Body of pancreas (tissue), 4 donors: Measurements from ENCODE around the gene MCM3. TPM values are rescaled to one million over a fixed set of nuclear protein-coding genes. Genes with fewer than 3 reads are reported as not detected.

Source experiments
- ATAC-seq: fragments of 150-250 bp; one replicate; pipeline ENCODE4 v1.9.1; 2016
- DNase-seq, 4 donors: peaks; one replicate each; pipeline ENCODE4 v3.0.0-alpha.2; 2019
- H3K27ac ChIP-seq, 4 donors: fragments of 200-600 bp; sonication (generic); 1 replicate in 3 of 4; 2 replicates in 1 of 4; pipeline versions ENCODE4 v1.5.1 to v1.6.1; 2016 to 2019; ENCODE audit warnings: mild to moderate bottlenecking in 1 of 4, mixed read lengths in 1 of 4, moderate library complexity in 1 of 4
- H3K27me3 ChIP-seq, 2 donors: fragments of 200-600 bp; sonication (generic); one replicate each; pipeline ENCODE4 v1.6.0; 2016; ENCODE audit warnings: mild to moderate bottlenecking in 1 of 2
- H3K36me3 ChIP-seq, 2 donors: fragments of 200-600 bp; sonication (generic); replicated peaks in 1 of 2; 2 replicates each; pipeline ENCODE4 v1.5.1; 2016; ENCODE audit warnings: low read depth in 2 of 2; ENCODE audit not compliant: insufficient read depth in 1 of 2
- H3K4me1 ChIP-seq: fragments of 200-600 bp; sonication (generic); one replicate; pipeline ENCODE4 v1.6.0; 2016
- H3K4me3 ChIP-seq, 2 donors: fragments of 200-600 bp; sonication (generic); 1 replicate in 1 of 2; 2 replicates in 1 of 2; pipeline ENCODE4 v1.5.1; 2016 to 2019
- H3K9me3 ChIP-seq, 3 donors: fragments of 200-600 bp; sonication (generic); 1 replicate in 2 of 3; 2 replicates in 1 of 3; pipeline ENCODE4 v1.5.1; 2016
- CTCF ChIP-seq, 7 experiments: fragments of 450-650 bp in 4 of 7; fragments of 200-600 bp in 3 of 7; sonication (generic) in 3 of 7; IDR thresholded peaks; one replicate each; pipeline ENCODE4 v1.5.1; 2016 to 2019; ENCODE audit warnings: antibody characterized with exemption in 7 of 7
- POLR2A ChIP-seq, 3 donors: fragments of 450-650 bp; IDR thresholded peaks; one replicate each; pipeline ENCODE4 v1.6.1; 2016; ENCODE audit warnings: antibody characterized with exemption in 3 of 3, mild to moderate bottlenecking in 2 of 3
- WGBS, 2 donors: methylation state at CpG; one replicate each; pipeline ENCODE4 v1.1.5; 2017; 5-methylcytosine and 5-hydroxymethylcytosine counted together
- intact Hi-C: fragments of 100-400 bp; cut with DNase I; formaldehyde crosslinking; loops from one replicate; pipeline ENCODE4 v1.15.1; 2023
- total RNA-seq, 2 donors: library from RNA; depleted of rRNA; stranded (reverse); fragments of >200 nt; gene quantifications; one replicate each; pipeline ENCODE4 v1.1.0, GENCODE V29; 2016

The MCM3 gene
- total RNA-seq, 2 donors from 2014 or later, result 15.6 to 21.4 TPM

- WGBS, 2 donors, result 84 to 87% methylated on average over 6 of the region's 6 CpGs
- intact Hi-C loops, result no loop called here
Observed at GRCh38 chr6:52324189-52324588, 39.6 kb upstream of the MCM3 start.

GRCh38 chr6:52317841-52318581 lies 33.5 kb upstream of the MCM3 start:
- H3K4me1 ChIP-seq, result no peaks in the 10 kb centered on the region
- intact Hi-C loops, result no loop called here
- no peak for DNase-seq
- no peak overlapping the region for H3K4me3 ChIP-seq
- TF ChIP-seq POLR2A (IDR thresholded peaks at IDR 0.05), result no peak
- TF ChIP-seq CTCF (IDR thresholded peaks at IDR 0.05), result no peak
- WGBS, 2 donors, result 39% methylated on average over 4 of the region's 4 CpGs
- no peaks in the 10 kb centered on the region for H3K36me3 ChIP-seq
- no peaks in the 10 kb centered on the region for H3K27me3 ChIP-seq
- no peaks in the 10 kb centered on the region for H3K9me3 ChIP-seq
- no peak for ATAC-seq
- no peak overlapping the region for H3K27ac ChIP-seq

More at GRCh38 chr6:52324189-52324588, 39.6 kb upstream of the MCM3 start:
- TF ChIP-seq POLR2A (IDR thresholded peaks at IDR 0.05), result no peak
- no peak for TF ChIP-seq CTCF (IDR thresholded peaks at IDR 0.05)
- Histone ChIP-seq H3K4me1 (no peaks in the 10 kb centered on the region), H3K36me3 (no peaks in the 10 kb centered on the region), H3K27ac (no peak overlapping the region), H3K4me3 (no peak overlapping the region), H3K27me3 (no peaks in the 10 kb centered on the region), H3K9me3 (no peaks in the 10 kb centered on the region)
- DNase-seq, result no peak
- no peak for ATAC-seq

- Histone ChIP-seq H3K27me3 (no peaks in the 10 kb centered on the region), H3K36me3 (no peaks in the 10 kb centered on the region), H3K4me3 (no peak overlapping the region), H3K4me1 (no peaks in the 10 kb centered on the region), H3K9me3 (no peaks in the 10 kb centered on the region), H3K27ac (no peak overlapping the region)
- 59 to 86% methylated on average over 1 of the region's 1 CpG for WGBS, 2 donors
- ATAC-seq (no peak), DNase-seq (no peak)
- intact Hi-C loops, result no loop called here
- TF ChIP-seq POLR2A (IDR thresholded peaks at IDR 0.05) (no peak), CTCF (IDR thresholded peaks at IDR 0.05) (no peak)
Observed at GRCh38 chr6:52317211-52317610, 32.7 kb upstream of the MCM3 start.

- TF ChIP-seq POLR2A (IDR thresholded peaks at IDR 0.05) (no peak), CTCF (IDR thresholded peaks at IDR 0.05) (no peak)
- intact Hi-C loops, result no loop called here
- Histone ChIP-seq H3K27me3 (no peaks in the 10 kb centered on the region), H3K27ac (no peak overlapping the region), H3K4me1 (no peaks in the 10 kb centered on the region), H3K9me3 (no peaks in the 10 kb centered on the region), H3K4me3 (no peak overlapping the region), H3K36me3 (no peaks in the 10 kb centered on the region)
- no peak for DNase-seq
- no peak for ATAC-seq
- 83 to 85% methylated on average over 2 of the region's 2 CpGs for WGBS, 2 donors
Observed at GRCh38 chr6:52314752-52315151, 30.2 kb upstream of the MCM3 start.

GRCh38 chr6:52312461-52312860 lies 27.9 kb upstream of the MCM3 start:
- DNase-seq (no peak), ATAC-seq (no peak)
- Histone ChIP-seq H3K27me3 (no peaks in the 10 kb centered on the region), H3K4me1 (no peaks in the 10 kb centered on the region), H3K27ac (no peak overlapping the region), H3K36me3 (no peaks in the 10 kb centered on the region), H3K4me3 (no peak overlapping the region), H3K9me3 (no peaks in the 10 kb centered on the region)
- TF ChIP-seq CTCF (IDR thresholded peaks at IDR 0.05) (no peak), POLR2A (IDR thresholded peaks at IDR 0.05) (no peak)
- 67 to 70% methylated on average over 2 of the region's 2 CpGs for WGBS, 2 donors
- intact Hi-C loops, result no loop called here
